Panc1 (cell line): Measurements from ENCODE around the gene PPP2R3B.

ENCODE experiments used
- CTCF ChIP-seq: fragments of 450-650 bp; IDR thresholded peaks from 2 replicates; pipeline ENCODE4 v1.5.1; 2017; ENCODE audit warnings: mild to moderate bottlenecking
- POLR2AphosphoS5 ChIP-seq: IDR thresholded peaks from 2 replicates; pipeline ENCODE4 v1.6.1; 2012; ENCODE audit warnings: mild to moderate bottlenecking, low read depth, low read length, moderate library complexity
- SIN3A ChIP-seq: IDR thresholded peaks from 2 replicates; pipeline ENCODE4 v1.6.1; 2012; ENCODE audit warnings: low read depth, mild to moderate bottlenecking, low read length, moderate library complexity, borderline replicate concordance; ENCODE audit not compliant: insufficient read depth

GRCh38 chrX:394830-395229 is 8.1 kb upstream of the PPP2R3B start:
- TF ChIP-seq CTCF (no peak), SIN3A (no peak), POLR2AphosphoS5 (no peak)
